Measurements from ENCODE around the gene CKS1B.
A peak's percentile ranks its signal among the peaks of the same experiment; 100 is the strongest.

DNA sequence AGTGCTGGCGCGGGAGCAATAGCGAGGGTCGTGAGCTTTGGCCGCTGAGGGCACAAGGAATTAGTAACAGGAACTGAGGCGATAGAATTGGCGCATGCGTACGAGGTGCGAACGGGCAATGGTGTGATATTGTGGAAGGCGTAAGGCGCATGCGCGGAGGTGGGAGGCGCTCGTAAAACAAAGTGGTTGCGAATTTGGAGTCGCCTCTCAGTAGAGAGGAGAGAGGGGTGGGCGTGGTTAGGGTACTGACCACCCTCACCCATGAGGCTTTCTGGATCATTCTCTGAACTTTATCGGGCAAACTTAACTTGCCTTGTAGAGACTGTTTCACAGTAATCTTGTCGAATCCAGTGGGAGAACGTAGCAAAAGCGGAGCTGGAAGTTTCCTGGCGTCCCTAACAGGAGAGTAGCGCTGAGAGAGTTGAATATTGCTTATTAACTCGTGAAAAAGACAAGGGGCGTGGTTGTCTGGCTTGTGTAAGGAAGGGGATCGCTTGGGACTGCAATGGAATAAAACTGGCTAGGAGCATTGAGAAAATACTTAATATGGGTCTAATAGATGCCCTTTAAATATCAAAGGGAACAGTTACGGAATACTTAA is 427 bp downstream of the CKS1B start:
- TF ChIP-seq, protein P1, sequence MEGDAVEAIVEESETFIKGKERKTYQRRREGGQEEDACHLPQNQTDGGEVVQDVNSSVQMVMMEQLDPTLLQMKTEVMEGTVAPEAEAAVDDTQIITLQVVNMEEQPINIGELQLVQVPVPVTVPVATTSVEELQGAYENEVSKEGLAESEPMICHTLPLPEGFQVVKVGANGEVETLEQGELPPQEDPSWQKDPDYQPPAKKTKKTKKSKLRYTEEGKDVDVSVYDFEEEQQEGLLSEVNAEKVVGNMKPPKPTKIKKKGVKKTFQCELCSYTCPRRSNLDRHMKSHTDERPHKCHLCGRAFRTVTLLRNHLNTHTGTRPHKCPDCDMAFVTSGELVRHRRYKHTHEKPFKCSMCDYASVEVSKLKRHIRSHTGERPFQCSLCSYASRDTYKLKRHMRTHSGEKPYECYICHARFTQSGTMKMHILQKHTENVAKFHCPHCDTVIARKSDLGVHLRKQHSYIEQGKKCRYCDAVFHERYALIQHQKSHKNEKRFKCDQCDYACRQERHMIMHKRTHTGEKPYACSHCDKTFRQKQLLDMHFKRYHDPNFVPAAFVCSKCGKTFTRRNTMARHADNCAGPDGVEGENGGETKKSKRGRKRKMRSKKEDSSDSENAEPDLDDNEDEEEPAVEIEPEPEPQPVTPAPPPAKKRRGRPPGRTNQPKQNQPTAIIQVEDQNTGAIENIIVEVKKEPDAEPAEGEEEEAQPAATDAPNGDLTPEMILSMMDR (IDR thresholded peaks at IDR 0.05 in 8 of 11, conservative IDR thresholded peaks at IDR 0.05 in 3 of 11) = no peak
- TF ChIP-seq POLR2AphosphoS5 (IDR thresholded peaks at IDR 0.05) (peak in 2 of 3 donors; percentile 87 to 89), POLR2A (IDR thresholded peaks at IDR 0.05) (peak in 1 of 3 donors; percentile 90)

All from spleen (tissue), 7 donors.